K562 (cell line): ENCODE data around the gene HSD11B2. TPM values are rescaled to one million over a fixed set of nuclear protein-coding genes. Genes with fewer than 3 reads are reported as not detected.

Experiments
- ATAC-seq: fragments of 200-7000 bp; cut with Tn5 transposase; 3 replicates; pipeline ENCODE4 v1.9.1; 2020; ENCODE audit warnings: moderate library complexity
- BruUV-seq: library from RNA; stranded (reverse); fragments of 400-500 nt; replicated peaks from 2 replicates; lab custom pipeline; 2021; lab: Mats Ljungman, UMichigan
- CTCF ChIA-PET: fragments of 300-600 bp; formaldehyde crosslinking; extraction: SDS; loops from one replicate; lab custom pipeline; 2021; ENCODE audit warnings: low intra/inter-chr PET ratio; lab: Yijun Ruan, JAX
- POLR2A ChIA-PET: fragments of 300-600, 350-650 bp; sonication (Branson Sonifier 250); formaldehyde crosslinking; extraction: SDS; loops from one replicate; lab custom pipeline; 2021; ENCODE audit warnings: antibody characterized with exemption, inconsistent platforms; lab: Yijun Ruan, JAX
- DNase-seq, 4 experiments: peaks; one replicate each; pipeline versions ENCODE4 v3.0.0 to v3.0.0-alpha.2; 2011 to 2018; ENCODE audit warnings: low spot score in 3 of 4, mixed read lengths in 3 of 4; ENCODE audit errors: extremely low read depth in 1 of 4
- FAIRE-seq: peaks from 2 replicates; lab custom pipeline; 2011; peaks lifted over from hg19 to GRCh38; lab: Jason Lieb, UNC
- H2AFZ ChIP-seq: 2 replicates; pipeline ENCODE4 v1.6.0; 2011; ENCODE audit warnings: low read depth, low read length, control low read depth, inconsistent platforms
- H3K27ac ChIP-seq: fragments of 200-600 bp; 3 replicates; pipeline ENCODE4 v1.8.0; 2011; ENCODE audit warnings: low read depth, mild to moderate bottlenecking, control low read depth, inconsistent platforms, low read length, moderate library complexity, mixed read lengths; ENCODE audit errors: extremely low read depth
- H3K27me3 ChIP-seq, 2 experiments: fragments of 300-600 bp in 1 of 2; 2 replicates in 1 of 2; 3 replicates in 1 of 2; pipeline versions ENCODE4 v1.6.0 to v1.8.0; 2011; ENCODE audit warnings: inconsistent platforms in 2 of 2, low read length in 2 of 2, mild to moderate bottlenecking in 1 of 2, mixed read lengths in 1 of 2, moderate library complexity in 1 of 2; ENCODE audit not compliant: control insufficient read depth in 2 of 2, insufficient read depth in 2 of 2
- H3K36me3 ChIP-seq: fragments of 300-600 bp; 3 replicates; pipeline ENCODE4 v1.8.0; 2011; ENCODE audit warnings: mild to moderate bottlenecking, low read length, inconsistent platforms; ENCODE audit not compliant: control insufficient read depth, insufficient read depth
- H3K4me1 ChIP-seq, 2 experiments: fragments of 200-600 bp in 1 of 2; replicated peaks in 1 of 2; 2 replicates in 1 of 2; 3 replicates in 1 of 2; pipeline versions ENCODE4 v1.5.1 to v1.8.0; 2011; ENCODE audit warnings: inconsistent platforms in 2 of 2, low read length in 2 of 2, mild to moderate bottlenecking in 1 of 2, mixed read lengths in 1 of 2, moderate library complexity in 1 of 2; ENCODE audit not compliant: control insufficient read depth in 2 of 2, insufficient read depth in 2 of 2
- H3K4me2 ChIP-seq: 2 replicates; pipeline ENCODE4 v1.6.1; 2011; ENCODE audit warnings: low read length, control low read depth, inconsistent platforms, mixed read lengths; ENCODE audit not compliant: insufficient read depth
- H3K4me3 ChIP-seq: fragments of 200-600 bp; sonication (generic), shearing (Covaris generic); 2 replicates; pipeline ENCODE4 v1.5.1; 2016; ENCODE audit warnings: control low read depth, inconsistent platforms
- H3K79me2 ChIP-seq: fragments of 200-600 bp; 3 replicates; pipeline ENCODE4 v1.8.0; 2011; ENCODE audit warnings: low read length, inconsistent platforms; ENCODE audit not compliant: control insufficient read depth, insufficient read depth
- H3K9ac ChIP-seq, 2 experiments: 2 replicates each; pipeline versions ENCODE4 v1.6.0 to v1.6.1; 2011; ENCODE audit warnings: low read depth in 2 of 2, low read length in 2 of 2, control low read depth in 1 of 2, inconsistent platforms in 1 of 2, mild to moderate bottlenecking in 1 of 2, mixed read lengths in 1 of 2; ENCODE audit not compliant: insufficient read depth in 1 of 2
- H3K9me1 ChIP-seq: one replicate; pipeline ENCODE4 v1.6.0; 2011; ENCODE audit warnings: inconsistent platforms, mild to moderate bottlenecking, low read length, moderate library complexity; ENCODE audit not compliant: control insufficient read depth, insufficient read depth
- H3K9me3 ChIP-seq: replicated peaks from 2 replicates; pipeline ENCODE4 v1.5.1; 2011; ENCODE audit warnings: low read depth, low read length, inconsistent platforms; ENCODE audit not compliant: control insufficient read depth, insufficient read depth
- H4K20me1 ChIP-seq: replicated peaks from 2 replicates; pipeline ENCODE4 v1.6.1; 2011; ENCODE audit warnings: low read length, inconsistent platforms, mixed read lengths; ENCODE audit not compliant: control insufficient read depth, insufficient read depth
- CCNT2 ChIP-seq: IDR thresholded peaks from 2 replicates; pipeline ENCODE4 v1.6.1; 2011; ENCODE audit warnings: borderline replicate concordance, low read depth, mild to moderate bottlenecking, moderate library complexity, mixed read lengths, low read length; ENCODE audit not compliant: insufficient read length; ENCODE audit errors: extremely low read depth
- CREB1 ChIP-seq, 2 experiments: sonication (generic) in 1 of 2; formaldehyde crosslinking in 1 of 2; IDR thresholded peaks; 2 replicates each; pipeline versions ENCODE4 v1.6.1 to v1.8.0; 2012 to 2022; ENCODE audit warnings: inconsistent platforms in 1 of 2, mild to moderate bottlenecking in 1 of 2, missing genetic modification reagents in 1 of 2, moderate library complexity in 1 of 2
- GABPA ChIP-seq: fragments of 200-800 bp; sonication (Bioruptor generic); conservative IDR thresholded peaks from 2 replicates; pipeline ENCODE4 v1.6.1; 2016; ENCODE audit warnings: low read depth, missing genetic modification characterization, missing compliant biosample characterization
- MYBL2 ChIP-seq, 2 experiments: fragments of 450-650 bp in 1 of 2; sonication (generic) in 1 of 2; formaldehyde crosslinking in 1 of 2; IDR thresholded peaks; 2 replicates each; pipeline versions ENCODE4 v1.6.1 to v1.8.1; 2017 to 2022; ENCODE audit warnings: borderline replicate concordance in 1 of 2, inconsistent platforms in 1 of 2, low read depth in 1 of 2, mild to moderate bottlenecking in 1 of 2, missing genetic modification reagents in 1 of 2, moderate library complexity in 1 of 2
- POLR2A ChIP-seq: fragments of 450-650 bp; conservative IDR thresholded peaks from 2 replicates; pipeline ENCODE4 v1.6.1; 2016
- POLR3A ChIP-seq: IDR thresholded peaks from 2 replicates; pipeline ENCODE4 v1.6.1; 2011; ENCODE audit warnings: borderline replicate concordance, mild to moderate bottlenecking, moderate library complexity; ENCODE audit not compliant: insufficient read length, insufficient read depth; ENCODE audit errors: extremely low read depth
- POLR3G ChIP-seq: IDR thresholded peaks from 2 replicates; pipeline ENCODE4 v1.6.1; 2011; ENCODE audit not compliant: insufficient read length, insufficient replicate concordance; ENCODE audit errors: extremely low read depth
- PTRF ChIP-seq: fragments of 450-650 bp; IDR thresholded peaks from 2 replicates; pipeline ENCODE4 v1.6.1; 2016; ENCODE audit warnings: mild to moderate bottlenecking, missing genetic modification characterization, missing compliant biosample characterization
- RAD21 ChIP-seq, 2 experiments: fragments of 250-450 bp in 1 of 2; fragments of 450-650 bp in 1 of 2; sonication (Bioruptor Pico) in 1 of 2; formaldehyde crosslinking in 1 of 2; IDR thresholded peaks in 1 of 2; conservative IDR thresholded peaks in 1 of 2; 2 replicates each; pipeline versions ENCODE4 v1.4.0 to v1.8.0; 2020 to 2022; ENCODE audit warnings: mild to moderate bottlenecking in 2 of 2, moderate library complexity in 1 of 2
- RUNX1 ChIP-seq: sonication (generic); IDR thresholded peaks from 2 replicates; pipeline ENCODE4 v1.6.1; 2016; ENCODE audit warnings: antibody characterized with exemption, low read depth
- SAFB ChIP-seq: fragments of 200-400 bp; formaldehyde crosslinking; IDR thresholded peaks from 2 replicates; pipeline ENCODE4 v1.6.1; 2017; ENCODE audit warnings: low read depth, low read length, borderline replicate concordance
- SNRNP70 ChIP-seq: fragments of 200-400 bp; formaldehyde crosslinking; optimal IDR thresholded peaks from 2 replicates; pipeline ENCODE3; 2017; ENCODE audit warnings: low read depth, low read length
- ZEB2 ChIP-seq: fragments of 450-650 bp; IDR thresholded peaks from 2 replicates; pipeline ENCODE4 v1.6.1; 2016
- ZNF431 ChIP-seq: sonication (generic); formaldehyde crosslinking; IDR thresholded peaks from 2 replicates; pipeline ENCODE4 v1.8.0; 2022; ENCODE audit warnings: mild to moderate bottlenecking, missing genetic modification reagents
- ZNF551 ChIP-seq: fragments of 250-450 bp; sonication (Bioruptor Pico); IDR thresholded peaks from 2 replicates; pipeline ENCODE4 v1.5.0; 2021; ENCODE audit warnings: mild to moderate bottlenecking, moderate library complexity
- WGBS: fragments of 100-300 bp; shearing (Covaris generic); methylation state at CpG from one replicate; pipeline ENCODE4 v1.1.6; 2016; ENCODE audit warnings: low coverage, mixed read lengths; ENCODE audit not compliant: insufficient coverage; ENCODE audit errors: missing lambda C conversion rate; 5-methylcytosine and 5-hydroxymethylcytosine counted together
- in situ Hi-C: fragments of 300-500 bp; cut with MboI; formaldehyde crosslinking; loops from 4 replicates; pipeline ENCODE4 v1.15.0; 2018; ENCODE audit warnings: inconsistent platforms, mixed read lengths
- intact Hi-C: fragments of 100-400 bp; cut with micrococcal nuclease; formaldehyde crosslinking; loops from 2 replicates; pipeline ENCODE4 v1.14.2; 2022
- polyA plus RNA-seq, 8 experiments: library from polyadenylated mRNA; depleted of rRNA in 4 of 8; stranded (reverse) in 5 of 8; unstranded in 3 of 8; fragments of >200 nt; fragmentation: Nextera tagmentation in 2 of 8; fragmentation: Illumina TruSeq in 1 of 8; extraction: Ambion mirVana in 2 of 8; extraction: Trizol in 1 of 8; gene quantifications; 2 replicates each; pipeline versions ENCODE4 v1.2.1 to v1.2.3, GENCODE V29; 2011 to 2014; ENCODE audit warnings: inconsistent platforms in 1 of 8, missing spikeins in 1 of 8
- total RNA-seq, 7 experiments: library from RNA; depleted of rRNA in 6 of 7; stranded (reverse); fragments of >200 nt in 6 of 7; fragmentation: Illumina TruSeq in 2 of 7; extraction: Trizol in 2 of 7; gene quantifications; 2 replicates each; pipeline versions ENCODE4 v1.2.1 to v1.2.3, GENCODE V29; 2011 to 2021; ENCODE audit warnings: low replicate concordance in 1 of 7
- TF ChIP-seq, protein P1 (sequence below): fragments of 250-450 bp; sonication (Bioruptor Pico); IDR thresholded peaks from 2 replicates; pipeline ENCODE4 v1.8.0; 2022; ENCODE audit warnings: moderate library complexity, mild to moderate bottlenecking, inconsistent platforms
- TF ChIP-seq, protein P2 (sequence below): fragments of 450-650 bp; IDR thresholded peaks from 2 replicates; pipeline ENCODE4 v1.6.1; 2016

The HSD11B2 gene
- total and polyA plus RNA-seq, 9 of the 15 experiments (the other 6 are each of a cell fraction or from before 2014, with no cell fraction given), result 0.08 to 2.0 (median 0.79) TPM

DNA sequence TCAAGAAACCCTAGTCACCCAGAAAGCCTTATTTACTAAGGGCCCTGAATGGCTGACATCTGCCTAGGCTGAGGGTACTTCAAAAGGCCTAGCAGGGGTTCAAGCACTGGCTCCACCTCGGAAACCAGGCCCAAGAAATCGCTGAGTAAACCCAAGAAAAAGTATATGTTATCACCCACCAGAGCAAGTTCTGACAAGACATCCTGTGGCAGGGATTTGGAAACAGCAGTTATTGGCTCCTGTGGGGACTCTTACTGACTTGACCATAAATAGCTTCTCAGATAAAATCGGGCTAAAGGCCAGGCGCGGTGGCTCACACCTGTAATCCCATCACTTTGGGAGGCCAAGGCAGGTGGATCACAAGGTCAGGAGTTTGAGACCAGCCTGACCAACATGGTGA is 37.8 kb downstream of the HSD11B2 start:
- POLR2A ChIA-PET, result interaction anchor here (1.0 kb wide), 1 partner anchor 46 kb away, joined by 3 read pairs; no protein-coding TSS in a partner anchor
- no peaks in the 10 kb centered on the region for H3K27me3 ChIP-seq
- peaks cover 48% of the 10 kb centered on the region for H3K79me2 ChIP-seq
- DNase-seq, result no peak
- H4K20me1 ChIP-seq, result peaks cover 34% of the 10 kb centered on the region
- no peak overlapping the region for H3K4me3 ChIP-seq
- no peaks in the 10 kb centered on the region for H3K9me3 ChIP-seq
- CTCF ChIA-PET, result no interaction called here
- H3K4me1 ChIP-seq, result peaks cover 11 to 13% of the 10 kb centered on the region in 2 experiments; a peak in 4 of 5 replicates
- H3K4me2 ChIP-seq, result no peak overlapping the region
- no peak overlapping the region for H3K27ac ChIP-seq
- H2AFZ ChIP-seq, result no peak overlapping the region
- peaks cover 14% of the 10 kb centered on the region; the same call in 2 of the 3 replicates for H3K36me3 ChIP-seq
- no peak overlapping the region for H3K9ac ChIP-seq
- WGBS, result 45% methylated on average over 5 of the region's 5 CpGs
- peaks cover 7% of the 10 kb centered on the region for H3K9me1 ChIP-seq
- no TSS peak for BruUV-seq
- no peak for FAIRE-seq
- intact Hi-C loops, result loop anchor here (5.0 to 10.0 kb wide), 2 partner anchors 206 to 514 kb away; no protein-coding TSS in a partner anchor
- ATAC-seq, result no peak
- TF ChIP-seq CREB1 (IDR thresholded peaks at IDR 0.05) (no peak), CREB1 (CRISPR knock-in tag; IDR thresholded peaks at IDR 0.05) (no peak), PTRF (tag) (no peak), SAFB (no peak), CCNT2 (no peak), POLR3G (no peak), RAD21 (CRISPR knock-in tag; conservative IDR thresholded peaks at IDR 0.05 in 1 of 2, IDR thresholded peaks at IDR 0.05 in 1 of 2) (no peak), POLR2A (no peak), ZNF431 (CRISPR knock-in tag) (no peak), SNRNP70 (no peak), ZEB2 (no peak), MYBL2 (IDR thresholded peaks at IDR 0.05; ENCODE audit: low read depth) (no peak), MYBL2 (CRISPR knock-in tag; IDR thresholded peaks at IDR 0.05; ENCODE audit: borderline replicate concordance) (no peak), ZNF551 (CRISPR knock-in tag) (no peak), POLR3A (no peak), RUNX1 (no peak), GABPA (tag) (no peak)
- TF ChIP-seq, protein P1, sequence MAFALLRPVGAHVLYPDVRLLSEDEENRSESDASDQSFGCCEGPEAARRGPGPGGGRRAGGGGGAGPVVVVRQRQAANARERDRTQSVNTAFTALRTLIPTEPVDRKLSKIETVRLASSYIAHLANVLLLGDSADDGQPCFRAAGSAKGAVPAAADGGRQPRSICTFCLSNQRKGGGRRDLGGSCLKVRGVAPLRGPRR, result no peak
- TF ChIP-seq, protein P2, sequence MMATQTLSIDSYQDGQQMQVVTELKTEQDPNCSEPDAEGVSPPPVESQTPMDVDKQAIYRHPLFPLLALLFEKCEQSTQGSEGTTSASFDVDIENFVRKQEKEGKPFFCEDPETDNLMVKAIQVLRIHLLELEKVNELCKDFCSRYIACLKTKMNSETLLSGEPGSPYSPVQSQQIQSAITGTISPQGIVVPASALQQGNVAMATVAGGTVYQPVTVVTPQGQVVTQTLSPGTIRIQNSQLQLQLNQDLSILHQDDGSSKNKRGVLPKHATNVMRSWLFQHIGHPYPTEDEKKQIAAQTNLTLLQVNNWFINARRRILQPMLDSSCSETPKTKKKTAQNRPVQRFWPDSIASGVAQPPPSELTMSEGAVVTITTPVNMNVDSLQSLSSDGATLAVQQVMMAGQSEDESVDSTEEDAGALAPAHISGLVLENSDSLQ, result no peak
- in situ Hi-C loops, result no loop called here
